Activated naive CD8-positive, alpha-beta T cell (primary cell): ENCODE data around the gene SHOC2.
"Not testable (repeated sequence)": the region's sequence is repeated elsewhere in the genome, so short reads cannot be mapped to it uniquely, and the experiment has no call there.

Experiments used
- H3K27ac Mint-ChIP-seq: one replicate; pipeline ENCODE4 v1.8.0; 2021; ENCODE audit warnings: mixed read lengths
- H3K27me3 Mint-ChIP-seq: one replicate; pipeline ENCODE4 v1.8.0; 2021; ENCODE audit warnings: mixed read lengths
- H3K36me3 Mint-ChIP-seq: one replicate; pipeline ENCODE4 v1.8.0; 2021; ENCODE audit warnings: mixed read lengths
- H3K4me1 Mint-ChIP-seq: one replicate; pipeline ENCODE4 v1.8.0; 2021; ENCODE audit warnings: low read depth, mixed read lengths
- H3K4me3 Mint-ChIP-seq: one replicate; pipeline ENCODE4 v1.8.0; 2021; ENCODE audit warnings: mild to moderate bottlenecking, mixed read lengths
- H3K9me3 Mint-ChIP-seq: one replicate; pipeline ENCODE4 v1.8.0; 2021; ENCODE audit warnings: low read depth, mixed read lengths

The SHOC2 gene

DNA sequence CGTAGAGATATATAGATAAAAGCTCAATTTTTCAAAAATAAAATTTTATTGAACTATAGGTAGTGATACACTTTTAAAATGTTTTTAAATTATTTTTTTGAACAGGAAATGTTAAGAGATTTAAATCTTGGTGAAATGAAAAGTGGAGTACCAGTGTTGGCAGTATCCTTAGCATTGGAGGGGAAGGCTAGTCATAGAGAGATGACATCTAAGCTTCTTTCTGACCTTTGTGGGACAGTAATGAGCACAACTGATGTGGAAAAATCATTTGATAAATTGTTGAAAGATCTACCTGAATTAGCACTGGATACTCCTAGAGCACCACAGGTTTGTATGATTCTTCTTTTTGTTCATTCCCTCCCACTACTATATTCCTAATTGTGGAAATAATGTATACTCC is 31.8 kb upstream of the SHOC2 start:
- Mint-ChIP-seq H3K4me1 (peaks cover 65% of the 10 kb centered on the region), H3K27ac (peak overlapping the region; percentile 79), H3K4me3 (no peak overlapping the region), H3K9me3 (no peaks in the 10 kb centered on the region), H3K27me3 (no peaks in the 10 kb centered on the region), H3K36me3 (peaks cover 14% of the 10 kb centered on the region)

DNA sequence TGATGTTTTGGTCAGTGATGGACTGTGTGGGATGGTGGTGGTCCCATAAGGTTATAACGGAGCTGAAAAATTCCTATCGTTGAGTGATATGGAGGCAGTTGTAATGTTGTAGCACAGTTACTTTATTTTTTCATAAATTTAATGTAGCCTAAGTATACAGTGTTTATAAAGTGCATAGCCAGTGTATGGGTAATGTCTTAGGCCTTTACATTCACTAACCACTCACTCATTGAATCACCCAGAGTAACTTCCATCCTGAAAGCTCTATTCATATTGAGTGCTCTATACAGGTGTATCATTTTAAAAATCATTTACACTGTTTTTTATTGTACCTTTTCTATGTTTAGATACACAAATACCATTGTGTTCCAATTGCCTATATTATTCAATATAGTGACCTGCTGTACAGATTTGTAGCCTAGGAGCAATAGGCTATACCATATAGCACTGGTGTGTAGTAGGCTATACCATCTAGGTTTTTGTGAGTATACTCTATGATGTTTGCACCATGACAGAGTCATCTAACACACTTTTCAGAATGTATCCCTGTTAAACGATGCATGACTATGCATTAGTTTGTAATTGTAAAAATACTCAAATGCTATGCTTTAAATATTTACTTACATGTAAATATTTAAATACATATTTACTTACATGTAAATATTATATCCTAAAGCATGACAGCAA is 26.7 kb upstream of the SHOC2 start:
- Mint-ChIP-seq H3K9me3 (no peaks in the 10 kb centered on the region), H3K4me3 (no peak overlapping the region), H3K27ac (no peak overlapping the region), H3K4me1 (peaks cover 53% of the 10 kb centered on the region), H3K27me3 (no peaks in the 10 kb centered on the region), H3K36me3 (no peaks in the 10 kb centered on the region)

DNA sequence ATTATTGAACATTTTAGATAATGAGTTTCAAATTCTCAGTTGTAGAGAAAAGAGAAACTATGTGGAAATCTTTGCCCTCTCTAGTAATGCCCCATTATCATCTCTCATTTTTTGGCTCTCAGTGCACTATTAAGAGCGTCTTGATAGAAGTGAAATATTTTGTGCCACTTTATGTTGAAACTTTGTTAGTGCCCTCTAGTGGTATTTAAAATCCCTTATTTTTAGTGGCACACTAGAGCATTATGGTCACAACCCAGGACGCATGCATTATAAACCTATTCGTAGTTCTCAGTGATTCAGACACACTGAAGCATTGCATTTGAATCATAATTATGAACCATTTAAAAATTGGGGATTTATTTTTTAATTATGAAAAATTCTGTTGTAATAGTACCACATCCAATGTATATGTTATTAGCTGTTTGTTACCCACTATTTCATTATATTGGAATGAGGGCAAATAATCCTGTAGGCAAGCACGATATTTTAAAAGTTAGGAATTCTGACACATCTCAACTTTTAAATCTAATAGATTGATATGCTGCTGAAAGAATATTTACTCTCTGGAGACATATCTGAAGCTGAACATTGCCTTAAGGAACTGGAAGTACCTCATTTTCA is 25.7 kb upstream of the SHOC2 start:
- Mint-ChIP-seq H3K27ac (peak overlapping the region; percentile 34), H3K4me3 (no peak overlapping the region), H3K36me3 (no peaks in the 10 kb centered on the region), H3K9me3 (no peaks in the 10 kb centered on the region), H3K4me1 (peaks cover 57% of the 10 kb centered on the region), H3K27me3 (no peaks in the 10 kb centered on the region)

DNA sequence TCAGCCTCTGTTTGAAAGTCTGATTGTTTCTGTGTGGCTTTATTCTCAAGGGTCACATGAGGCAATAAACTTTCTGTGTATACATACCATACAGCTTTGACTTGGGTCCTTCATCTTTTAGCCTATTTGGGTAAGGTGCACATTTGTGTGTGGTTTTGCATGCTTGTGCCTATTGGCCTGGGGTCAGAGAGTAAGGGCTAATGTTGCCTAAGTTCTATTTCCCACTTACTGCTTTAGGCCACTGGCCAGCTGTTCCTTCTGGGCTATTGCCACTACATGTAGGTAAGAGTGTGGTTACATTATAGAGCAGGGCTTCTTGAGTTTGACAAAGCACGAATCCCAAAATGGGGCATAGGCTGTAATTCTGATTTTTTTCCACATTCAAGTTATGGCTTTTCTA is 22.2 kb upstream of the SHOC2 start:
- no peaks in the 10 kb centered on the region for H3K27me3 Mint-ChIP-seq
- H3K36me3 Mint-ChIP-seq = peaks cover 2% of the 10 kb centered on the region
- peaks cover 54% of the 10 kb centered on the region for H3K4me1 Mint-ChIP-seq
- no peak overlapping the region for H3K4me3 Mint-ChIP-seq
- H3K27ac Mint-ChIP-seq = peak overlapping the region; percentile 88
- no peaks in the 10 kb centered on the region for H3K9me3 Mint-ChIP-seq

DNA sequence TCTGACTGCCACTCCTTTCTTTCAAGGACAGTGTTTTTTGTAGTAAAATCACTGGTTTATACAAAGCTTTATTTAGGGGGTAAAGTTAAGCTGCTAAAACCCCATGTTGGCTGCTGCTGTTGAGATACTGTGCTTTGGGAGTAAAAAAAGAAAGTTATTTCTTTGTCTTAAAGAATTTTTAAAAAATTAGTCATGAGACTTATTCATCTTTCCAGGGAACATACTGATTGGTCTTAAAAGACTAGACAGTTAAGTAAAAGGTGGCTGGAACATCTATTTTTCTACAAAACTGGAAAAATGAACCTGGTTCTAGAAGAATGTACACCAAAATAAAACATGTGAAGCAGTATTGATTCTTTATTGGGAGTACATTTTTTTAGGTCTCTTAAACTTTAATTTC is 21.0 kb upstream of the SHOC2 start:
- no peaks in the 10 kb centered on the region for H3K9me3 Mint-ChIP-seq
- H3K4me3 Mint-ChIP-seq = no peak overlapping the region
- H3K27ac Mint-ChIP-seq = peak overlapping the region; percentile 68
- no peaks in the 10 kb centered on the region for H3K27me3 Mint-ChIP-seq
- peaks cover 60% of the 10 kb centered on the region for H3K4me1 Mint-ChIP-seq
- H3K36me3 Mint-ChIP-seq = peaks cover 2% of the 10 kb centered on the region

DNA sequence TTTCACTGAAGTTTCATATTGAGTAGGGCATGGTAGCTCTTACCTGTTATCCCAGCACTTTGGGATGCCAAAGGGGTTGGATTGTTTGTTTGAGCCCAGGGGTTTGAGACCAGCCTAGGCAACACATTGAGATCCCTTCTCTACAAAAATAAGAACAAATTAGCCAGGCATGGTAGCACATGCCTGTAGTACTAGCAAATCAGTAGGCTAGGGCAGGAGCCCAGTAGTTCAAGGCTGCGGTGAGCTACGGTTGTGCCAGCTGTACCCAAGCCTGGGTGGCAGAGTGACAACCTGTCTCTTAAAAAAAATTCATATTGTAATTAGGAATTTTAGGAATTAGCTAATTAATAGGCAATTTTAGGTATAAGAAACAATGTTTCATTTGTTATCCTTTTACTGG is 18.4 kb upstream of the SHOC2 start:
- Mint-ChIP-seq H3K27me3 (no peaks in the 10 kb centered on the region), H3K27ac (peak overlapping the region; percentile 88), H3K36me3 (peaks cover 4% of the 10 kb centered on the region), H3K4me3 (no peak overlapping the region), H3K4me1 (peaks cover 48% of the 10 kb centered on the region), H3K9me3 (no peaks in the 10 kb centered on the region)

DNA sequence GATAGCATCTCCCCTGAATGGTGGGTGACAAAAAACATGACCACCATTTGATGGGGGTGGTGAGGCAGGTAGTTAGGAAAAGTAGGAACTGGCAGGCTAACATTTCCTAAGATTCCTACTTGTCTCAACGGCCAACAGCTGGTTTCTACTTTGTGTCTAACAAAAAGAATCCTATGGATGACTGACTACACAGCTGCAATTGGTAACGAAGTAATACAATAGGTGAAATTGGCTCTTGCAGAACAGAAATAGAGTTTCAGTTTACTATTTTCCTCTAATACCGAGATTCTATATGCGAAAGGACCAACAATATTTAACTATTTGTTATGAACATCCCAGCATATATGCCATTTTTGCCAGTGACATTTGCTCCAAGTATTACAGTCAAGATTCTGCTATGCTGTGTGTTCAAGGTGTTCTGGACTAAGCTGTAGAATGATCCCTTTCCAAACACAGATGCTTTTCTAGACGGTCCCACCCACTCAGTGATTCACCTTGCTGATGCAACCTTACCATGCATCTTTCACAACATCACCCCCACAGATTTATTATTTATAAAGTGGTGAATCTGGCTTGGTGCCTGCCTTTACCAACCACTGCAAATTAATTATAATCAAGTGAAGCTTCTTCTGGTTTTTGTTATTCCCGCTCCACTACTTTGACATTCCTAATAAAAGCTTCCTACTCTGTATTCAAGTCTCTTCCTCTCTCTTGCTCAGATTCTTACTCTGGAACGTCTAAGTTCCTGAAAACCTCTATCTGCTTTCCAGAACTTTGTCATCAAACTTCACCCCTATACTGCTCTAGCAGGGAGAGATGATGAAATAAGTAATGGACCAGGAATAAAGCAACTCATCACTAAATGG is 17.2 kb upstream of the SHOC2 start:
- Mint-ChIP-seq H3K36me3 (peaks cover 4% of the 10 kb centered on the region), H3K4me1 (peaks cover 41% of the 10 kb centered on the region), H3K9me3 (no peaks in the 10 kb centered on the region), H3K27ac (peak overlapping the region; percentile 88), H3K4me3 (peak overlapping the region; percentile 22), H3K27me3 (no peaks in the 10 kb centered on the region)

DNA sequence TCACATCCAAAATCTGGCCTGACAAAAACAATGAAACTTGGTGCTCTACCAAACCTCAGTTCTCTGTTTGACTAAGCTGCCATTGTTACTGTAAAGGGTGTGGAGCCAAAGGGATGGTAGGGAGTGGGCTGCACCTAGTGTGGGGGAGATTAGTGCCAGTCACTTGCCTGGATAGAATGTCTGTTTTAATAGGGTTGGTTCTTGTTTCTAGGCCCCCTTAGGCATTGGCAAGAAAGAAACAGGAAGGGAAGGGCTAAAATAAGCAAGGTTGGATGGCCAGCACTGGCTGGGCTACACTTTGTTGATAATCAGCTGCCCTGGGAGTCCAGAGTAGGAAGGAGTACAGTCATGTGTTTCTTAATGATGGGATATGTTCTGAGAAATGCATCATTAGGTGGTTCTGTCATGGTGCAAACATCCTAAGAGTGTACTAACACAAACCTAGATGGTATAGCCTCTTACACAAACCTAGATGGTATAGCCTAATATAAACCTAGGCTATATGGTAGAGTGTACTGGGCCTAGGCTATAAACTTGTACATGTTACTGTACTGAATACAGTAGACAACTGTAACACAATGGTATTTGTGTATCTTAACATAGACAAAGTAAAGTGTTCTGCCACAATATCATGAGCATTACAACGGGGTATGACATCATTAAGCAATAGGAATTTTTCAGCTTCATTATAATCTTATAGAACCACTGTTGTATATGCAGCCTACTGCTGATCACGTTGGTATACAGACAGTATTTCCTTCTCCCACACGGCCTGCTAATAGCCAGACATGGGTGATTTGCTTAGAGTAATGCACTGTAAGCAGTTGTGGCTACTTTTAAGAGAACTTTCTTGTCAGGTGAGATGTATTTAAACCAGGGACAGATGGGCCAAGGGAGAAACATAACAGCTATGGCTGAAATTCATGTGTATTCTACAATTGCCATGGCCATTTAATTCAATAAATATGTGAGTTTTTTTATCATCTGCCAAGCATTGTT is 15.8 kb upstream of the SHOC2 start:
- Mint-ChIP-seq H3K9me3 (no peaks in the 10 kb centered on the region), H3K4me3 (no peak overlapping the region), H3K27ac (peak overlapping the region; percentile 88), H3K36me3 (peaks cover 4% of the 10 kb centered on the region), H3K4me1 (peaks cover 35% of the 10 kb centered on the region), H3K27me3 (no peaks in the 10 kb centered on the region)

DNA sequence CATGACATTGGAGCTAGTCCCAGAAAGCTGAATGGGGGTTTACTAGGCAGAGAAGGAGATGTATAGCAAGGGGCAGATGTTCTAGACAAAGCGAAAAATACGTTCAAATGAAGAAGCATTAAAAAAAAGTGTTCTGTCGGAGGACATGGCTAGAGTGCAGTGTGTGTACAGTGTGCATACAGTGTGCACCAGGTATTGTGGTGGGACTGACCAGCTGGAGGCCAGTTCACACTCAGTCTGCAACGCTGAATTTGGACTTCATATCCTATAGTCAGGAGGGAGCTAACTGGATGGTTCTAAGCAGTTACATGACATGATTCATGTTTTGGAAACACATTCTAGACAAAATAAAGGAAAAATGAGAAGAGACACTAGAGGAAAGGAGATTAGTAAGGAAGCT is 9.3 kb upstream of the SHOC2 start:
- peaks cover 31% of the 10 kb centered on the region for H3K4me1 Mint-ChIP-seq
- H3K9me3 Mint-ChIP-seq = no peaks in the 10 kb centered on the region
- no peak overlapping the region for H3K4me3 Mint-ChIP-seq
- peaks cover 10% of the 10 kb centered on the region for H3K36me3 Mint-ChIP-seq
- H3K27me3 Mint-ChIP-seq = no peaks in the 10 kb centered on the region
- H3K27ac Mint-ChIP-seq = peak overlapping the region; percentile 17

DNA sequence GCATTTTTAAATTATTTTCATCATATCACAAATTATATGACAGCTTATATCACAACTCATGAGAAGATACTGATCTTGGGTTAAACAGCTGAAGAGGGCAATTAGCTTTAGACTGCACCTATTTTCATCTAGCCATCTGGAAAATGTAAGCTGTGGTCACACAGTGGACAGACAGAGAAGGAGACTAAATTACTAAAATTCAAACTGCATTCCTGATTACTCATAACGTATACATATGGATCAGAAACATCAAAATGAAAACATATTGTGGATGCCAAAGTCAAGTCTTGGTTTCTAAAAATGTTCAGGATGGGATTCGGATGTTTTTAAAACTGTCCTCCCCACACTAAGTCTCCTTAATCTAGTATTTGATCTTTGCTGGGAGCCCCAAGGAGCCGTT is 7.0 kb upstream of the SHOC2 start:
- Mint-ChIP-seq H3K9me3 (no peaks in the 10 kb centered on the region), H3K27ac (peak overlapping the region; percentile 61), H3K4me1 (peaks cover 44% of the 10 kb centered on the region), H3K36me3 (peaks cover 12% of the 10 kb centered on the region), H3K27me3 (no peaks in the 10 kb centered on the region), H3K4me3 (no peak overlapping the region)

DNA sequence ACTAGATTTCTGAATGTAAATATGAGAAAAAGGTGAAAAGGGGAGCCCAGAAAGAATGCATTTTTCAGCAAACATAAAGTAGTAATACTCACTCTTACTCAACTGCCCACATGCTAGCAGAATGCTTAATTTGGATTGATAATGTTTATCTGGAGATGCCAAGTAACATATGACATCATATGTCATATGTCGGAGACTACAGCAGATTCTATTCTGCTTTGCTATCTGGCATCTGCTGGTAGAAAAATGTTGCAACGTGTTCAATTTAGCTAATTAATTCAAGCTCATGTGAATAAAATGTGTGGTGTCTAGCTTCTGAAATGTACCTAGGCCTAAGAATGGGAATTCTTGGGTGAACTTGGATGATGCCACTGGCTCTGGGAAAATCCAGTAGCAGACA is 5.0 kb upstream of the SHOC2 start:
- H3K36me3 Mint-ChIP-seq = peaks cover 12% of the 10 kb centered on the region
- H3K9me3 Mint-ChIP-seq = no peaks in the 10 kb centered on the region
- H3K27me3 Mint-ChIP-seq = no peaks in the 10 kb centered on the region
- H3K4me3 Mint-ChIP-seq = no peak overlapping the region
- peaks cover 46% of the 10 kb centered on the region for H3K4me1 Mint-ChIP-seq
- no peak overlapping the region for H3K27ac Mint-ChIP-seq

DNA sequence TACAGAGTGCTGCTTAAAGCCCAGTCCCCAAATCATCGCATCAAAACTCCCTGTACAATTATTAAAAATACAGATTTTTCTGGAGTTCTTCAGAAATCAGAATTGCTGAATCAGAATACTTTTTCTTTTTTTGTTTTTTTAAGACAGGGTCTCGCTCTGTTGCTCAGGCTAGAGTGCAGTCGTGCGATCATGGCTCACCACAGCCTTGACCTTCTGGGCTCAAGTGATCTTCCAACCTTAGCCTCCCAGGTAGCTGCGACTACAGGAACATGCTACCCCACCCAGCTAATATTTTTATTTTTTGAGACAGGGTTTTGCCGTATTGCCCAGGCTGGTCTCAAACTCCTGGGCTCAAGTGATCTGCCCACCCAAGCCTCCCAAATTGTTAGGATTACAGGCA is 4.4 kb upstream of the SHOC2 start:
- peaks cover 12% of the 10 kb centered on the region for H3K36me3 Mint-ChIP-seq
- no peaks in the 10 kb centered on the region for H3K9me3 Mint-ChIP-seq
- H3K27ac Mint-ChIP-seq = no peak overlapping the region

DNA sequence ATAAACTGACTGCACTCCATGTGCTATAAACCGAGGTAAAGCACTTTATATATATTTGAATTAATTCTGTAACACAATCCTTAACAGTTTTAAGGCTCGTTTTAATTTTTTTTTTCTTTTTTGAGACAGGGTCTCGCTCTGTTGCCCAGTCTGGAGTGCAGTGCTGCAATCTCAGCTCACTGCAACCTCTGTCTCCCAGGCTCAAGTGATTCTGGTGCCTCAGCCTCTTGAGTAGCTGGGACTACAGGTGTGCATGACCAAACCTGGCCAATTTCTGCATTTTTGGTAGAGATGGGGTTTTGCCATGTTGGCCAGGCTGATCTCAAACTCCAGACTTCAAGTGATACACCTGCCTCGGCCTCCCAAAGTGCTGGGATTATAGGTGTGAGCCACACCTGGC is 3.8 kb upstream of the SHOC2 start:
- H3K27ac Mint-ChIP-seq = not testable (repeated sequence)

More for the DNA sequence above, 4.4 kb upstream of the SHOC2 start:
- Mint-ChIP-seq H3K4me1 (peaks cover 44% of the 10 kb centered on the region), H3K27me3 (no peaks in the 10 kb centered on the region), H3K4me3 (no peak overlapping the region)

DNA sequence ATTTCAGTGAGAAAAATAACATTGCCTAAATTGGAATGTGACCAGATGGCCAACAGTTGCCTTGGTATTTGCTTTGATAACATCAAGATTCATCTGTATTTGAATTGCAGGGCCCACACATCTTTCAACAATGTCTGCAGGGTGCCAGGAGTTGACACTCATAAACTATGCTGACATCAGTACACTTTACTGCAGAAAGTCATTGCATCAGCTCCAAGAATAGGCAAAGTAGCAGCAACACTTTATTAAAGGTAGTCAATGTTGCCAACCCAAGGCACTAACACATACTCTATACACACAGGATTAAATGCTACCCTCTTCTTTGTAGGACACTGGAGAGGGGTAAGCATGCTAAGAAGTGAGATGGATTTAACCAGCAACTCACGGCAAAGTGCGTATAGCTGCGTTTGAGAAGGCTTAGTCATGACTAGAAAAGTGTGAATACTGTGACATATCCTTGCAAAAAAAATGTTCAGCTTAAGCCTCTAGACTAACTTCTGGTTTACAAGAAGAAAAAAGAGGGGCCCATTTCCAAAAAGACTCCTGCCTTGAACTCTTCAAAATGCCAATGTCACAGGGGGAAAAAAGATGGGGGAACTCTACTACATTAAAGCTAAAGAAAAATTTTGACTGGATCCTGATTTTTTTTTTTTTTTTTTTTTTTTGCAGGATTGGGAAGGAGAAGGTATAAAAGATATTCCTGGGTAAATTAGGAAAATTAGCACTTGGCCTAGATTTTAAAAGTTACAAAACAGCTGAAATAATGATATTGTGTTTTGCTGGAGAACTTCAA is 2.7 kb upstream of the SHOC2 start:
- Mint-ChIP-seq H3K27ac (no peak overlapping the region), H3K4me3 (peak overlapping the region; percentile 54), H3K4me1 (peaks cover 39% of the 10 kb centered on the region), H3K9me3 (no peaks in the 10 kb centered on the region), H3K36me3 (peaks cover 2% of the 10 kb centered on the region), H3K27me3 (no peaks in the 10 kb centered on the region)

More for the DNA sequence above, 3.8 kb upstream of the SHOC2 start:
- peaks cover 40% of the 10 kb centered on the region for H3K4me1 Mint-ChIP-seq
- H3K9me3 Mint-ChIP-seq, H3K36me3 Mint-ChIP-seq, H3K4me3 Mint-ChIP-seq, H3K27me3 Mint-ChIP-seq: not testable (repeated sequence)
